Left lung (tissue), 10 donors: ENCODE data around the gene ERAL1. TPM values are rescaled to one million over a fixed set of nuclear protein-coding genes. Genes with fewer than 3 reads are reported as not detected.
A peak's percentile ranks its signal among the peaks of the same experiment; 100 is the strongest.
"Not testable (repeated sequence)": the region's sequence is repeated elsewhere in the genome, so short reads cannot be mapped to it uniquely, and the experiment has no call there.

Experiments used
- ATAC-seq: fragments of 200-7000 bp; cut with Tn5 transposase; one replicate; pipeline ENCODE4 v1.9.1; 2020; ENCODE audit warnings: moderate library complexity
- DNase-seq, 4 donors: peaks; one replicate each; pipeline ENCODE4 v3.0.0-alpha.2; 2013 to 2020
- H3K27ac ChIP-seq, 2 donors: fragments of 200-600 bp; sonication (generic) in 1 of 2; one replicate each; pipeline versions ENCODE4 v1.5.0 to v1.8.0; 2020 to 2021
- H3K27me3 ChIP-seq, 2 donors: fragments of 200-600 bp; sonication (generic) in 1 of 2; one replicate each; pipeline versions ENCODE4 v1.5.0 to v1.8.0; 2020 to 2021
- H3K36me3 ChIP-seq, 2 donors: fragments of 200-600 bp; sonication (generic) in 1 of 2; one replicate each; pipeline versions ENCODE4 v1.5.0 to v1.8.0; 2020 to 2021
- H3K4me1 ChIP-seq, 2 donors: fragments of 200-600 bp; one replicate each; pipeline ENCODE4 v1.8.0; 2021
- H3K4me3 ChIP-seq, 2 donors: fragments of 200-600 bp; sonication (generic) in 1 of 2; one replicate each; pipeline versions ENCODE4 v1.5.0 to v1.8.0; 2020 to 2021; ENCODE audit warnings: mild to moderate bottlenecking in 1 of 2
- H3K9me3 ChIP-seq, 2 donors: fragments of 200-600 bp; sonication (generic) in 1 of 2; one replicate each; pipeline versions ENCODE4 v1.5.0 to v1.8.0; 2020 to 2021
- CTCF ChIP-seq, 2 donors: fragments of 200-600 bp; sonication (generic) in 1 of 2; IDR thresholded peaks; one replicate each; pipeline versions ENCODE4 v1.5.0 to v1.8.0; 2021; ENCODE audit warnings: antibody characterized with exemption in 2 of 2
- intact Hi-C, 2 donors: fragments of 100-400 bp; cut with DNase I; formaldehyde crosslinking; loops; one replicate each; pipeline versions ENCODE4 v1.11.2 to v1.14.2; 2022
- polyA plus RNA-seq, 6 donors: library from polyadenylated mRNA; unstranded; fragments of 120-200 nt; gene quantifications; one replicate each; pipeline ENCODE4 v1.2.1, GENCODE V29; 2013; ENCODE audit not compliant: insufficient read length in 6 of 6
- total RNA-seq, 2 donors: library from RNA; stranded (reverse); fragmentation: NEBNext Ultra II Directional; extraction: Animal tissue kit (Norgen Biotek cat#: 25700); gene quantifications; one replicate each; pipeline ENCODE4 v1.2.1, GENCODE V29; 2021
- donor health status: DM: no; HTN: yes; CAD: no.
- donor health status: DM: no; HTN: no; CAD: no.

The ERAL1 gene
- total and polyA plus RNA-seq, 8 donors: 30.0 to 70.1 (median 64.4) TPM

DNA sequence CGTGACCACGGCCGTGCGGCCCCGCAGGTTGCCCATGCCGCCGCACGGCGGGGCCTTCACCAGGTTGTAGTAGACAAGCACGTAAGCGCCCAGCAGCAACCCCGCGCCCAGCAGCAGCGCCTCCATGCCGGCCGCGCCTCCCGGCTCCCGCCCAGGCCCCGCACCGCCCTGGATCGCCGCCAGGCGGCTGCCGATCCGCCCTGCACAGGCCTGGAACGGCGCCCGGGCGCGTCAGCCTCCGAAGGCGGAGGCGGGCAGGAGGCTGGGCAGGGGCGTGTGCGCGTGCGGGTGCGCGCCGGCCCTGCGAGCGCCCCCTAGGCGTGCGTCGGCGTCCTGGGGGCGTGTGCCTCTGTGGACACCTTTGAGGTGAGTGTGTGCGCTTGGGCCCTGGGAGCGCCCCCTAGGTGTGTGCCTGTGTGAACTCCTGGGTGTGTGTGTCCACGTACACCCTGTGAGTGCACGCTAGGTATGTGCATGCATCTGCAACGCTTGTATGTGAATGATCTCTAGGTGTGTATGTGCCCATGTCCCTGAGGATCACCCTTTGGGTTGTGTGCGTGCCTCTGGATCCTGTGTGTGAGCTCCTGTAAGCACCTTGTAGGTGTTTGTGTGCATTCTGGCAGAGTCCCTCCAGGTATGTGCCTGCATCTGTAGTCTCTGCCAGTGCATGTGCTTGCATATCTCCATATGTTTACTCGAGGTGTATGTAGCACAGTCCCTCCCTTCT is 48.2 kb downstream of the ERAL1 start, which contains the start of gene DHRS13:
Gene DHRS13 (minus strand): TSS at position 261 of the 727 bp plus-strand sequence. CDS start 135 bp downstream, at position 126.
- intact Hi-C loops: loop anchor here in 1 of 2 donors (5.0 kb wide), 1 partner anchor 141 kb away; no protein-coding TSS in a partner anchor
- no peaks in the 10 kb centered on the region for H3K9me3 ChIP-seq

GRCh38 chr17:28903546-28903841 is 48.7 kb downstream of the ERAL1 start:
- Histone ChIP-seq H3K27ac (peak overlapping the region in 1 of 2 donors; percentile 92), H3K4me1 (peaks cover 7 to 47% of the 10 kb centered on the region in 2 donors), H3K36me3 (peaks cover 0 to 33% of the 10 kb centered on the region in 2 donors)
- not testable (repeated sequence) for H3K27me3 ChIP-seq, ATAC-seq, H3K9me3 ChIP-seq, DNase-seq, H3K4me3 ChIP-seq
- intact Hi-C loops: loop anchor here in 1 of 2 donors (5.0 kb wide), 1 partner anchor 141 kb away; no protein-coding TSS in a partner anchor

More for the DNA sequence above, 48.2 kb downstream of the ERAL1 start, which contains the start of gene DHRS13:
- H3K4me1 ChIP-seq: peaks cover 5 to 47% of the 10 kb centered on the region in 2 donors
- peak within 1 kb of the TSS; percentile 54 to 79 for H3K4me3 ChIP-seq
- peaks cover 0 to 28% of the 10 kb centered on the region in 2 donors for H3K36me3 ChIP-seq
- H3K27me3 ChIP-seq: no peaks in the 10 kb centered on the region
- peak; percentile 87 to 98 (median 92) for DNase-seq
- peak; percentile 96 for ATAC-seq
- TF ChIP-seq CTCF (IDR thresholded peaks at IDR 0.05): peak; percentile 93
- H3K27ac ChIP-seq: peak within 1 kb of the TSS; percentile 87 to 92

DNA sequence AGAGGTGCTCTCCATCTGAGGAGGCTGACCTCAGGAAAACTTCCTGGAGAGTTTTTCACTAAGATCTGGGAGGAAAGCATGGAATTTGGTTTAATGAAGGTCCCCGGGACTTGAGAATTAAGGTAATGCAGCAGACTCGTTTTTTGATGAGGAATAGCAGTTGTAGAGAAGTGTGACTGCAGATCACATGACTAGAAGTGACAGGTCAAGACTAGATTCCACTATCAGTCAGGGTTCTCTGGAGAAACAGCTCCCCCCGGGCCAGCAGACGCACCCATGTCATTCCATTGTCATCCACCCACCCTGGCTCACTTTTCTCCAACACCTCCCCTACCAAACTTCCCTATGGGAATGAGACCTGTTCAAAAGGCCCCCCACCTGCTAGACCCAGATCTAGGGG is 50.0 kb downstream of the ERAL1 start:
- no peak for TF ChIP-seq CTCF (IDR thresholded peaks at IDR 0.05)
- ATAC-seq (no peak), DNase-seq (no peak)
- no peaks in the 10 kb centered on the region for H3K27me3 ChIP-seq
- H3K4me3 ChIP-seq: no peak overlapping the region
- peaks cover 0 to 46% of the 10 kb centered on the region in 2 donors for H3K36me3 ChIP-seq
- intact Hi-C loops: loop anchor here in 1 of 2 donors (5.0 kb wide), 1 partner anchor 142 kb away; no protein-coding TSS in a partner anchor
- H3K27ac ChIP-seq: no peak overlapping the region
- H3K9me3 ChIP-seq: no peaks in the 10 kb centered on the region
- H3K4me1 ChIP-seq: peaks cover 15 to 47% of the 10 kb centered on the region in 2 donors

GRCh38 chr17:28906276-28906675 is 51.5 kb downstream of the ERAL1 start:
- intact Hi-C loops: no loop called here
- peaks cover 0 to 61% of the 10 kb centered on the region in 2 donors for H3K36me3 ChIP-seq

DNA sequence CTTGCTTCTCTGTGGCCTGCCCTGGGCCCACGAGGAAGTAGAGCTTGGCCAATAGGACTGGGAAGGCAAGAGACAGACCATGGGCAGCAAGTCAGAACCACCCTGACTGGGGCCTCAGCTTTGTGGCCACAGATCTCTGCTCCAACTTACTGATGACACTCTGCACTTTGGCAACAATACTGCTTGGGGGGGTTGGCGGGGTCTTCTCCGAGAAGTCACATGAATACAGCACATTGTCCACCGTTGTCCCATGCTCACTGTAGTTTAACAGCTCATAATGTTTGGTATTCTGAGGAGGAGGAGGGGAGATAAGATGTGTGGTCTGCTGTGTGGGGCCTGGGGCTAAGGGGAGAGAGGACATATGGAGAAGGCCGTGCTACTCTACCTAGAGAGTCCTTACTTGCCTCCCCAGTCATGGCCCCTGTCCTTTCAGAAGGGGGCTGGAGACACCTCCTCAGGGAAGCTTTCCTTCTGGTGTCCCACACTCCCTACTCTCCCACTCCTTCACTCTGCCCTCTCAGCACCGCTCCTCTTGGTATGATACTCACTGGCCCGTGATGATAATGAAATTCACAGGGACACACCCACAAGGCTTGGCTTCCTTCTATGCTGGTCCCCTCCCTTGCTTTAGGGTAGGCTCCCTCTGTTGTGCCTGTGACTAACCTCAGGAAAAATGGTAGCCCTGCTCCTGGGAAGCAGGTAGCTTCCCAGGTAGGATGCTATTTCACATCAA is 52.1 kb downstream of the ERAL1 start:
- no peak for TF ChIP-seq CTCF (IDR thresholded peaks at IDR 0.05)
- Histone ChIP-seq H3K4me3 (no peak overlapping the region), H3K27me3 (no peaks in the 10 kb centered on the region), H3K36me3 (peaks cover 0 to 67% of the 10 kb centered on the region in 2 donors), H3K4me1 (peaks cover 15 to 39% of the 10 kb centered on the region in 2 donors), H3K9me3 (no peaks in the 10 kb centered on the region), H3K27ac (no peak overlapping the region)
- intact Hi-C loops: no loop called here
- ATAC-seq: no peak
- peak in 1 of 4 donors; percentile 20 for DNase-seq

More at GRCh38 chr17:28906276-28906675, 51.5 kb downstream of the ERAL1 start:
- no peak overlapping the region for H3K4me3 ChIP-seq
- no peak overlapping the region for H3K27ac ChIP-seq
- DNase-seq (peak in 1 of 4 donors; percentile 20), ATAC-seq (no peak)
- no peaks in the 10 kb centered on the region for H3K27me3 ChIP-seq
- TF ChIP-seq CTCF (IDR thresholded peaks at IDR 0.05): no peak
- peaks cover 15 to 42% of the 10 kb centered on the region in 2 donors for H3K4me1 ChIP-seq
- H3K9me3 ChIP-seq: no peaks in the 10 kb centered on the region
